ENCODE results near the gene ADA.

- TF ChIP-seq POLR2AphosphoS5 (IDR thresholded peaks at IDR 0.05; ENCODE audit: insufficient read depth in 1 of 2, low read depth in 1 of 2) (no peak), CTCF (IDR thresholded peaks at IDR 0.05) (no peak)
These were observed 43.8 kb upstream of the ADA start for GRCh38 chr20:44695295-44695673.
